Endodermal cell (in vitro differentiated cells): ENCODE measurements around the gene SERTM2. TPM values are rescaled to one million over a fixed set of nuclear protein-coding genes. Genes with fewer than 3 reads are reported as not detected.

Experiments used
- DNase-seq: peaks from one replicate; pipeline ENCODE4 v3.0.0-alpha.2; 2017
- H3K27ac ChIP-seq: 2 replicates; pipeline ENCODE4 v1.5.1; 2013; ENCODE audit warnings: mild to moderate bottlenecking, low read depth, low read length, moderate library complexity
- H3K27me3 ChIP-seq: 2 replicates; pipeline ENCODE4 v1.6.1; 2013; ENCODE audit warnings: mild to moderate bottlenecking, low read length, moderate library complexity; ENCODE audit not compliant: insufficient read depth, control insufficient read depth, poor library complexity, severe bottlenecking
- H3K36me3 ChIP-seq: 2 replicates; pipeline ENCODE4 v1.7.0; 2013; ENCODE audit warnings: mild to moderate bottlenecking, low read length, moderate library complexity; ENCODE audit not compliant: control insufficient read depth, insufficient read depth
- H3K4me1 ChIP-seq: one replicate; pipeline ENCODE4 v1.7.0; 2013; ENCODE audit warnings: low read length; ENCODE audit not compliant: control insufficient read depth, insufficient read depth
- H3K4me3 ChIP-seq: 2 replicates; pipeline ENCODE4 v1.5.1; 2013; ENCODE audit warnings: mild to moderate bottlenecking, low read length, moderate library complexity
- H3K9ac ChIP-seq: 2 replicates; pipeline ENCODE4 v1.6.1; 2013; ENCODE audit warnings: mild to moderate bottlenecking, low read length, moderate library complexity; ENCODE audit not compliant: poor library complexity, severe bottlenecking; ENCODE audit errors: extremely low read depth
- H3K9me3 ChIP-seq: 2 replicates; pipeline ENCODE4 v1.6.1; 2013; ENCODE audit warnings: mild to moderate bottlenecking, low read length, moderate library complexity; ENCODE audit not compliant: control insufficient read depth
- H3K27ac Mint-ChIP-seq: 2 replicates; pipeline ENCODE4 v1.8.0; 2020; ENCODE audit warnings: mixed read lengths
- H3K27me3 Mint-ChIP-seq: 2 replicates; pipeline ENCODE4 v1.8.0; 2021; ENCODE audit warnings: mild to moderate bottlenecking, mixed read lengths; ENCODE audit not compliant: insufficient read depth
- H3K36me3 Mint-ChIP-seq: 2 replicates; pipeline ENCODE4 v1.8.0; 2020; ENCODE audit warnings: low read depth, mixed read lengths
- H3K4me1 Mint-ChIP-seq: 2 replicates; pipeline ENCODE4 v1.8.0; 2020; ENCODE audit warnings: mixed read lengths
- H3K4me3 Mint-ChIP-seq: 2 replicates; pipeline ENCODE4 v1.8.0; 2020; ENCODE audit warnings: mild to moderate bottlenecking, moderate library complexity, mixed read lengths
- H3K9me3 Mint-ChIP-seq: 2 replicates; pipeline ENCODE4 v1.8.0; 2020; ENCODE audit warnings: mild to moderate bottlenecking, mixed read lengths
- CTCF ChIP-seq: fragments of 200-600 bp; sonication (generic); conservative IDR thresholded peaks from 2 replicates; pipeline ENCODE4 v1.5.0; 2021; ENCODE audit warnings: antibody characterized with exemption, mild to moderate bottlenecking
- WGBS, 2 experiments: methylation state at CpG; one replicate each; pipeline versions ENCODE4 v1.1.5 to v1.1.7; 2013; ENCODE audit warnings: missing lambda C conversion rate in 2 of 2, mixed read lengths in 1 of 2; ENCODE audit not compliant: insufficient coverage in 1 of 2, insufficient read length in 1 of 2; 5-methylcytosine and 5-hydroxymethylcytosine counted together
- long read RNA-seq, 4 experiments: library from polyadenylated mRNA in 2 of 4; library from RNA in 1 of 4; library from capped mRNA in 1 of 4; stranded (forward) in 3 of 4; unstranded in 1 of 4; transcript quantifications; one replicate each; pipeline ENCODE4 v2.0.0, GENCODE V29; 2020 to 2021; ENCODE audit warnings: inconsistent platforms in 1 of 4
- polyA plus RNA-seq, 2 experiments: library from polyadenylated mRNA; stranded (reverse); fragments of 50-300 nt; gene quantifications; one replicate each; pipeline ENCODE4 v1.2.3, GENCODE V29; 2013
- total RNA-seq, 2 donors: library from RNA; stranded (reverse); fragmentation: NEBNext Ultra II Directional in 1 of 2; extraction: Animal tissue kit (Norgen Biotek cat#: 25700) in 1 of 2; gene quantifications; 2 replicates in 1 of 2; 3 replicates in 1 of 2; pipeline ENCODE4 v1.2.1, GENCODE V29; 2021

SERTM2 gene
- under 1 TPM in 1 of 2 donors, not detected in 1; 0.40 TPM for total RNA-seq
- polyA plus RNA-seq (2013, experiment 1 of 2): 0.46 TPM
- polyA plus RNA-seq (2013, experiment 2 of 2): 0.54 TPM
- long read RNA-seq, experiment 1: 0 reads
- long read RNA-seq, experiment 2: 0 reads
- long read RNA-seq, experiment 3, full-length matches to known transcripts: 4 of 5 reads
- long read RNA-seq, experiment 3, partial matches to known transcripts: 0 of 5 reads
- long read RNA-seq, experiment 3, other reads (novel, unspliced or antisense): 1 of 5 reads
- long read RNA-seq, experiment 4: 0 reads

DNA sequence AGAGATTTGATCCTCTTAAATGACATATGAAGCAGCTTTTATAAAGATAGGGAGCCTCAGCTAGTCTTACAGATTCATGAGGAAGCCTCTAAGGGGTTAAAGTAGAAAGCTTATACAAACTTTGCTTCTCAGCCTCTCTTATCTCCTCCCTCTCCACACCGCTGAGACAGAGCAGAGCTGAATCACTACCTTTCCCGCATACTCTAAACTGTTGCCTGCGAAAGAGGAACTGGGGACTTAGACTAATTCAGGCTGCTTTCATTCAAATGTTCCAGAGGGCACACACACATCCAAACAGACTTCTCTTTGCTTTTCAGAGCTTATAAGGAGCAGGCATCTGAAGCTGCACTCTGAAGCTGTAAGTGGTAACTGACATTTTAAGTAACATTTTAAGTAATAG is at the start of gene SERTM2:
Gene SERTM2 (plus strand): TSS at position 169 of the 400 bp plus-strand sequence. CDS start 7,213 bp downstream, outside the sequence.
- H3K9me3 ChIP-seq: no peaks in the 10 kb centered on the region
- H3K4me3 ChIP-seq: no peak within 1 kb of the TSS
- H3K27me3 ChIP-seq: no peaks in the 10 kb centered on the region
- TF ChIP-seq CTCF: no peak
- 0% methylated on average over 3 of the region's 3 CpGs; no CpG with 5 or more reads in 1 of the 2 experiments for WGBS, 2 experiments
- no peaks in the 10 kb centered on the region for H3K36me3 ChIP-seq
- H3K27ac ChIP-seq: no peak within 1 kb of the TSS
- Mint-ChIP-seq H3K36me3 (no peaks in the 10 kb centered on the region), H3K27me3 (peaks cover 2% of the 10 kb centered on the region), H3K4me3 (no peak within 1 kb of the TSS), H3K27ac (peak within 1 kb of the TSS; percentile 35), H3K9me3 (no peaks in the 10 kb centered on the region), H3K4me1 (peaks cover 36% of the 10 kb centered on the region)
- H3K9ac ChIP-seq: no peak within 1 kb of the TSS
- peaks cover 6% of the 10 kb centered on the region for H3K4me1 ChIP-seq
- peak; percentile 79 for DNase-seq

- Histone ChIP-seq H3K27me3 (no peaks in the 10 kb centered on the region), H3K4me1 (no peaks in the 10 kb centered on the region), H3K9ac (no peak overlapping the region), H3K36me3 (no peaks in the 10 kb centered on the region), H3K9me3 (no peaks in the 10 kb centered on the region), H3K4me3 (no peak overlapping the region), H3K27ac (no peak overlapping the region)
- Mint-ChIP-seq H3K4me3 (no peak overlapping the region), H3K4me1 (peaks cover 5% of the 10 kb centered on the region), H3K9me3 (peaks cover 8% of the 10 kb centered on the region), H3K36me3 (no peaks in the 10 kb centered on the region), H3K27me3 (no peaks in the 10 kb centered on the region), H3K27ac (no peak overlapping the region)
- no peak for DNase-seq
- TF ChIP-seq CTCF: no peak
- 25% methylated on average over 1 of the region's 1 CpG; no CpG with 5 or more reads in 1 of the 2 experiments for WGBS, 2 experiments
Measured at GRCh38 chrX:111465669-111466068, 45.8 kb upstream of the SERTM2 start.

GRCh38 chrX:111467896-111468295 is 43.5 kb upstream of the SERTM2 start:
- H3K36me3 Mint-ChIP-seq: no peaks in the 10 kb centered on the region
- H3K27me3 Mint-ChIP-seq: no peaks in the 10 kb centered on the region
- no peak overlapping the region for H3K27ac ChIP-seq
- TF ChIP-seq CTCF: no peak
- H3K9ac ChIP-seq: no peak overlapping the region
- H3K4me1 ChIP-seq: no peaks in the 10 kb centered on the region
- no peak overlapping the region for H3K4me3 Mint-ChIP-seq
- no peak for DNase-seq
- H3K9me3 Mint-ChIP-seq: peaks cover 13% of the 10 kb centered on the region
- H3K9me3 ChIP-seq: no peaks in the 10 kb centered on the region
- no peak overlapping the region for H3K27ac Mint-ChIP-seq
- WGBS, 2 experiments: 87% methylated on average over 1 of the region's 1 CpG; no CpG with 5 or more reads in 1 of the 2 experiments
- no peaks in the 10 kb centered on the region for H3K27me3 ChIP-seq
- H3K4me1 Mint-ChIP-seq: no peaks in the 10 kb centered on the region
- H3K4me3 ChIP-seq: no peak overlapping the region
- no peaks in the 10 kb centered on the region for H3K36me3 ChIP-seq
